HG02571 (cell line): ENCODE data around the gene BCL2.
A peak's percentile ranks its signal among the peaks of the same experiment; 100 is the strongest.

Experiments
- ATAC-seq: cut with Tn5 transposase; IDR thresholded peaks from one replicate; pipeline ENCODE4 v1.9.1; 2021; ENCODE audit warnings: mild to moderate bottlenecking, moderate library complexity; ENCODE audit not compliant: unreplicated experiment

The BCL2 gene

GRCh38 chr18:63126134-63127069 lies 193.2 kb downstream of the BCL2 start:
- no peak for ATAC-seq

GRCh38 chr18:63120620-63121019 lies 198.9 kb downstream of the BCL2 start:
- ATAC-seq = no peak

DNA sequence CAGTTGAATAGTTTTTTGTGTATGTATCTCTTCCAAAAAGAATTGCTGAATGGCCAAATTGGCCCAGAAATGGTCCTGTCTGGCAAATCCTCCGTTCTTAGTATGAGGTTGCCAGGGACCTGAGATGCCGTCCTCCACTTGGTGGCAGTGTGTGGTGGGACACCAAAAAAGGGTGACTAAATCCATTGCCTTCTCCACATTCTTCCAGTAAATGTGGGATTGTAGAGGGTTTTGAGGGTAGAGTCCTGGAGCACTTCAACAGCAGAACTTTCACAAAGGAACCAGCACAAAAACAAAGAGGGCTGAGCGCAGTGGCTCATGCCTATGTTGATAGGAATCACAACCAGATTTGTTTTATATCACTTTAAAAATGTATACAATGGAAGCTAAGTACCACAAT lies 199.9 kb downstream of the BCL2 start:
- no peak for ATAC-seq

GRCh38 chr18:63113899-63114565 lies 205.5 kb downstream of the BCL2 start:
- ATAC-seq = no peak

DNA sequence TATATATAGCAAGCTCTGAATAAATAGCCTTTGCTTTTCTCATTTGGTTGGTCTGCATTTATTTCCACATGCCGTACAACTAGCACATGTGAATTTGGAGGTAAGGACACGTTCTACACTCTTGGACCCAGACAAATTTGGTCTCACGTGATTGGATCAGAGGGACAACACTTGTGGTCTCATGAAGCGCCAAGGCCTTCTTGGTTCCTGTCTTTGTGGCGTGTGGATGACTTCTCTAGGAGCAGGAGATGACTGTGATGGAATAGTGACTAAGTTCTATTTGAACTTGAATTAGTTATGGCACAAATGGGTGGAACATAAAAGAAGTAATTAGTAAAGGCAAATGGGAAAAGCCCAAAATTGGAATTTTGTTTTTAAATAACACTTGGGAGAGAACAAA lies 206.9 kb downstream of the BCL2 start:
- no peak for ATAC-seq

DNA sequence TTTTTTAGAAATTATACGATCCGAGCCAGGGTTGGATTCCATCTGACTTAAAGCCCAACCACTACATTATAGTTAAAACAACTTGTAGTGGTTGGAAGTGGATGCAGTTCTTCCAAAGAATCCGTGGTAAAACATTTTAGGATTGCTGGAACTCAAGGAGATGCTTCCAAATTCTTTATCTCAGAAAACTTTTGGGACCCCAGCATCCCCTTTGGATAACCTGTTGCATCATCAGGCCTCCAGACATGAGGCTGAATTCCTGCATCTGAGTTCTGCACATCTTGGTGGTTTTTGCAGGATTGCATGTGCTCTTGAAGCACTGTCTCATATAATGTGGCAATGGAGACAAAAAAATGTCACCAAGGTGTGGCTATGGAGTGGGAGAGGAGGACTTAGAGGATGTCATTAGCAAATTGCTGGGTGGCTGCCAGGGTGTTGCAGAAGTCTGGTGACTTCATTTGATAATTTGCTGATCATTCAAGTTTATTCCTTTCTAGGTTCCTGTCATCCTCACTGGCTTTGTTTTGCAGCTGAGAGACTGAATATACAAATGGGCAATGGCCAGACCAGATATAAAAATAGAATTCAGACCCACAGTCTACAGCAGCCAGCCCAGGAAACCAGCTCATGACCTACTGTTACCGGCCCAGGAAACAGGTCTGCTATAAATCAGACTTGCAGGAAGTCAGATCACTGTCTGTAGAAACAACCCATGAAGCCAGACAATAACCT lies 207.7 kb downstream of the BCL2 start:
- no peak for ATAC-seq

GRCh38 chr18:63109802-63110201 lies 209.8 kb downstream of the BCL2 start:
- no peak for ATAC-seq

DNA sequence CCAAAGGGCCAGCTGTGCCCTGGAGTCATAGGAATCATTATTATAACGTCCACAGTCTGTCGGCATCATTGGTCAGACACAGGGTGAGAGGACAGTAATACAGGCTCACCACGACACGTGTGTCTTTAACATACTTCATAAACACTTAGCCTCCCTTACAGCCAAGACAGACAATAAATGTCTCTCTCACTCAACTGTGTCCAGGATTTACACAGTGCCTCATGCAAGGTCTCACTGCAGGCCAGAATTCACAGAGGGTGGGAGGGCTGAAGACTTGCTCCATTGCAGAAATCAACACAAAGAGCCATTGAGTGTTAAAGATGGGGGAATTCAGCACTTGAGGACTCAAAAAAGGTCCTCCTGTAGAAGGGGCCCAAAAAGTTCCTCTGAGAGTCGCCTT lies 210.5 kb downstream of the BCL2 start:
- no peak for ATAC-seq

GRCh38 chr18:63107931-63108330 lies 211.6 kb downstream of the BCL2 start:
- no peak for ATAC-seq

DNA sequence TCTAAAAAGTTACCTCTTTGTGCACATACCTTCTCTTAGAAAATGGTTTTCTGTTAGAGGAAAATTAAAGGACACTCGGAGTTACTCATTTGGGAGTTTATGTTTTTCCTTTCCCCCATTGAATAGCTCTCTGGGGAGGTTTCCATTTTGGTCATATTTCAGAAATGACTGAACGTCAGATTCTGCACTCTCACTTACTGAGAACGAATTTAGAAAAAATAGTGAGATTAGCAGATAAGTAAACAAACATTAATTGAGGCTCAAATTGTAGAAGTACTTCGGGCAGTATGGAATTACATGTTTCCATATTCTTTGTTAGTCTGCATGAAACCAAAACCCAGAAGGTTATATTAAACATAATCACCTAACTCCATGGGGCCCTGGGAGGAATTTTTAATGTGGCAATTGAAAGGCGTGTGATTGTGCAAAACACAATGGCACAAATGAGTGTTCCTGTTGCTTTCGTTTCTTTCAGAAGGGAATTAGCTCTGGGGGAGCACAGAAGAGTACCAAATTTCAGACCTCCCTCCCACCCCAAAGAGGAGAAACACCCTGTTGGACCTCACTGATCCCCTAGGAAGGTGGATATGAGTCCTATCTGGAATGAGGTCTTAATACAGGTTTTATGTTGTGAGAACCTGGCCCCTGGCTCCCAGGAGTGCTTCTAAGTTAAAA lies 212.3 kb downstream of the BCL2 start:
- no peak for ATAC-seq

GRCh38 chr18:63106727-63107126 lies 212.8 kb downstream of the BCL2 start:
- ATAC-seq = peak; percentile 18

DNA sequence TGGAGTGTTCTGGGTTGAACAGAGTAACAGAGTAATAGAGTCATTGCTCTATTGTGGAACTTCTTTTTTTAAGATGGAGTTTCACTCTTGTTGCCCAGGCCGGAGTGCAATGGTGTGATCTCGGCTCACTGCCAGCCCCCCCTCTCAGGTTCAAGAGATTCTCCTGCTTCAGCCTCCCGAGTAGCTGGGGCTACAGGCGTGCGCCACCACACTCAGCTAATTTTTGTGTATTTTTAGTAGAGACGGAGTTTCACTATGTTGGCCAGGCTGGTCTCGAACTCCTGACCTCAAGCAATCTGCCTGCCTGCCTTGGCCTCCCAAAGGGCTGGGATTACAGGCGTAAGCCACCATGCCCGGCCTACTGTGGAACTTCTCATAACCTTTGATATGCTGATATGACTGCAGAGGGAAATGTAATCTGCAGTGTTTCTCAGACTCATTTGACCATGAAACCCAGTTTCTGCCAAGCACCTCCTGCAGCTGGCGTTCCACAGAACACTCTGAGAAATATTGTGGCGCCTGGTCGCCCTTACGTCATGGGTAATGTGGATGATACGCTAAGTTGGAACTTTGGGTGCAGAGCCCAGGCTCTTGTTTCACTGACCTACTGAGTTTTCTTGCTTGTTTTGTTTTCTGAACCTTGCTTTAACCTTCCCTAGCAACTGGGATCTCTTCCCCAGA lies 213.8 kb downstream of the BCL2 start:
- ATAC-seq = peak; percentile 59

DNA sequence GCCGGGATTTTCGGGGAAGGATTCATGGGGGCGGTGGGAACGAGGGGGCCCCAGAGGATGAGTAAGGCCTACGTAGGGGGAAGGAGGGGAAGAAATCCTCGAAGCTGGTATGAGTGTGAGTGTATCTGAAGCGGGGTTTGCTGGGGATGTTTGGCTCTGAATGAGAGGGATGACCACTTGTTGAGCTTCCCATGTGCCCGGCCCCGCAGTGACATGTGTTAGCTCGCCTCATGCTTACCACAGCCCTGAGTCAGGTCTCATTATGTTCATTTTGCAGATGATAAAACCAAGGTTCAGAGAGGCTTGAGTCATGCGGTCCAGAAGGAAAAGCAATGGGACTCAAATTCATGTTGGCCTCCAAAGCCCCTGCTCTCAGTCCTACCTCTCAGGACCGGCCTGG lies 214.7 kb downstream of the BCL2 start:
- ATAC-seq = no peak

DNA sequence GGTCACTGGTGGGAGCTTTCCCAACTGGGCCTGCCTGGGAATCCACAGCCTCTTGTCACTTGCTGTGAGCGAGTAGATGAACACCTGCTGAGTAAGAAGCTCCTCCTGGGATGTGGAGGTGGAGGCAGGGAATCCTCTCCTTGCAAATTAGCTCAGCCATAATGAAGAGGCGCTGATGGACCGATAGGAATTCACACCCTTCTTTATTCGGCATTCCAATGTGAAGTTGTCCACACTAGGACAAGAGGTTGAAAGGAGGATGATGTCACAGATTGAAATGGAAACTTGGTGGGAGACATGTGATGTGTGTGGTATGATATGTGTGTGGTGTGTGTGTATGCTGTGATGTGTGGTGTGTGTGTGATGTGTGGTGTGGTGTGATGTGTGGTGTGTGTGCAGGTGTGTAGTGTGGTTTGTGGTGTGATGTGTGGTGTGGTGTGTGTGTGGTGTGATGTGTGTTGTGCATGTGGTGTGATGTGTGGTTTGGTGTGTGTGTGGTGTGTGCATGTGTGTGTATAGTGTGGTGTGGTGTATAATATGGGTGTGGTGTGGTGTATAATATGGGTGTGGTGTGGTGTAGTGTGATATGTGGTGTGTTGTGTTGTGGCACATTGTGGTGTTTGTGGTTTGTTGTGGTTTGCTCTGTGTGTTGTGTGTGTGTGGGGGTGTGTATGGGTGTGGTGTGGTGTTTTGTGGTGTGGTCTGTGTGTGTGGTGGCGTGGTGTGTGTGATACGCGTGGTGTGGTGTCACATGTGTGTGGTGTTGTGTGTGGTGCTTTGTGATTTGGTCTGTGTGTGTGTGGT lies 216.4 kb downstream of the BCL2 start:
- no peak for ATAC-seq

DNA sequence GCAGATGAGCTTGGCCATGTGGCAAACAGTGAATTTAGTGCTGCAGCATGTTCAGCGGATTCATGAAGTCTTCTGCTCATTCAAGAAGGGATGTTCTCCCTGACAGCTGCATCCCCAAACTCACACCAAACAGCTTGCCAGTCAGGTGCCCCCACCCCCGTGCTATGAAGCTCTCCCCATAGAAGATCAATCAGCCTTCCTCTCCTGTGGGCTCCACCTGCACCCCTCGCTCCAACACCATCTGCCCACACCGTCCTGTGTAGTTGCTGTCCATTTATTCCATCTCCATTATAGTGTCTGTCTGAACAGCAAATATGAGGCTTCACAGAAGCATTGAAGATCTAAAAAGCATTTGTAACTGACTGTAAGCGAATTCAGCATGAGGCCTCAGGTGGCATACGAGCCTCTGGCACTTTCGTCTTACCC lies 218.9 kb downstream of the BCL2 start:
- no peak for ATAC-seq

DNA sequence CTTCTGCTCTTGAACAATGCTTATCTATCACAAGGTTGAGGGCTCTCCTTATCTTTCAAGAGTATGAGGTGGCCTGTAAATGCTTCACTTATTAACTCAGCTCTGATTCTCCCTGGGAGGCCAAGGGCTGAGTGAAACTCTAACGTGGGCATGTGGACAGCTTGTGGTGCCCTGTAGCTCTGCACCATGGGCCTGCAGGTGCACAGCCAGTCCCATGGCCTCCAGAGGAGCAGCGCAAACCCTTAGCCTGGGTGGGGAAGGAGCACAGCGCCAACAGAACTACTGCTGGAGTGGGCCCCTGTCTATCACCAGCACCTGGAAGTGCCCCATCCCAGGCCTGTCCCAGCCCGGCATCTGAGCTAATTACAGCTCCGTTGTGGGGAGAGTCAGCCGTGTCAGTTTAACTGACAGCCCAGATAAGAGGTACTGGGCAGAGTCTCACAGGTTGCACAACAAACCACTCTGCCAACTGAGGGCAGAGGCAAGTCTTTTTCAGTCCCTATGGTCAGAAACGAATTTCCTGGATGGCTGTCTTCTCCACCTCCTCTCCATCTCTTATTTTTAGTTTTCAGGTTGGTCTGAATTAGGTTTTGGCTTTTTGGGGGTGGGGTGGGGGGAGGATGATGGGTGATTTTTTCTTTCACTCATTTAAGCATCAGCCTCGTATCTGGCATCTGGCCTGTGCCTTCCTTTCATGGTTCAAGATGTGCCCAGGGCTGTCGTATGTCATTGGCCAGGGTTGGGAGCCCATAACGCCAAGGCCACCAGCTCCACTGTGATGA lies 219.5 kb downstream of the BCL2 start:
- peak; percentile 38 for ATAC-seq

DNA sequence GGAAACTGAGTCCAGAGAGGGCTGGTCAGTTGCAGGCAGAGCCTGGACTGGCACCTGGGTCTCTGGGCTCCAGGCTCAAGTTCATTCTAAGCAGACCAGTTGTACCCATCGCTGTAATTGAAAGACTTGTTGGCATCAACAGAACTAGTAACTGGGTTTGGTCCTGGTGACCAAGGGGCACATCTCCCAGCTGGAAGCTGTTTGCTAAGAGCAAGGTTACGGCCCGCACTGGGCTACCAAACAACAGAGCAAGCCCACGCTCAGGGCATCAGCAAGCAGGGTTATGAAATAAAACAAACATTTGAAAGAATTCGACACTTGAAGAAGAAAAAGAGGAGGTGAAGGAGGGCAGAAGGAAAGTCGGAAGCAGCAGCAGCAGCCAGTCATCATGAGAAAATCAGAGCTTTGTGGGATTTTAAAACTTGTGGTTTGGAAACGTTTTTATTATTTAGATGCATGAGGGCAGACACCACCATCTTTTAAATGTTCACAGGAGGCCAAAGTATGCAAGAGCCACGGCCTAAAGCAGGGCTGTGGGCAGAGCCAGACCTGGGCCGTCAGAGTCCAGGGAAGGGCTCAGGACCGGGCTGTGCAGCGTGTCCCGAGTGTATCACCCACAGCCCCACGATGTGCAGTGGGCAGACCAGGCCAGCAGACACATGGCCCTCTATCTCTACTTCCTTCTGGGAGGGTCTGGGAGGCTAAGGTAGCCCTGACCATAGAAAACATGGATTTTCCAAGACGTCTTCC lies 220.3 kb downstream of the BCL2 start:
- ATAC-seq = no peak
